HG02610 (cell line): Measurements from ENCODE around the gene CKMT2.
A peak's percentile ranks its signal among the peaks of the same experiment; 100 is the strongest.

ENCODE experiments used
- ATAC-seq: cut with Tn5 transposase; IDR thresholded peaks from one replicate; pipeline ENCODE4 v1.9.1; 2021; ENCODE audit warnings: mild to moderate bottlenecking, moderate library complexity; ENCODE audit not compliant: unreplicated experiment

The CKMT2 gene

DNA sequence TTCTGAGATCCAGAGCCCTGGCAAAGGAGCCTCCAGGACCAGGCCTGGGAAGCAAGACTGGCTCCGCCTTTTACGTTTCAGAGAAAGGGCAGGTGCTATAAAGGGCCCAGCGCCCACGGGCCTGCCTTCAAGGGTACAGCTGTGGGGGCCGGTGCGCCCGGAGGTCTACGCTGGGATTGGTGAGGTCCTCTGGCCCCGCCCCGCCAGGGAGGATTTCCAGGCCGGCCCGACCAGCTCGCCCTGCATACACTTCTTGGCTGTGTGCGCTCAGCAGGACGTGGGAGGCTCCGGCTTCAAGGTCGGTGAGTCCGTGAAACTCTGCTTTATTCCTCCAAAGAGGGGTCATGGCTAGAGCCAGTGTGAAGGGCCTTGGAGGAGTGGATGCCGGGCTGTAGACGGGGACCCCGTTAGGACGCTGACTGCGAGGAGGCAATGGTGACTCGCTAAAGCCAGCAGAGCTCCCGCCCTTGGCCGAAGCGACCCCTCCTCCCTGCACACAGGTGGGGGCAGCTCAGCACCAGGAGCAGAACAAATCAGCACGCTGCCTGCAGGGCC lies at the start of gene CKMT2:
CKMT2 (plus strand) TSS at position 243 of the 555 bp plus-strand sequence. CDS start 17,811 bp downstream, outside the sequence.
- peak; percentile 48 for ATAC-seq

DNA sequence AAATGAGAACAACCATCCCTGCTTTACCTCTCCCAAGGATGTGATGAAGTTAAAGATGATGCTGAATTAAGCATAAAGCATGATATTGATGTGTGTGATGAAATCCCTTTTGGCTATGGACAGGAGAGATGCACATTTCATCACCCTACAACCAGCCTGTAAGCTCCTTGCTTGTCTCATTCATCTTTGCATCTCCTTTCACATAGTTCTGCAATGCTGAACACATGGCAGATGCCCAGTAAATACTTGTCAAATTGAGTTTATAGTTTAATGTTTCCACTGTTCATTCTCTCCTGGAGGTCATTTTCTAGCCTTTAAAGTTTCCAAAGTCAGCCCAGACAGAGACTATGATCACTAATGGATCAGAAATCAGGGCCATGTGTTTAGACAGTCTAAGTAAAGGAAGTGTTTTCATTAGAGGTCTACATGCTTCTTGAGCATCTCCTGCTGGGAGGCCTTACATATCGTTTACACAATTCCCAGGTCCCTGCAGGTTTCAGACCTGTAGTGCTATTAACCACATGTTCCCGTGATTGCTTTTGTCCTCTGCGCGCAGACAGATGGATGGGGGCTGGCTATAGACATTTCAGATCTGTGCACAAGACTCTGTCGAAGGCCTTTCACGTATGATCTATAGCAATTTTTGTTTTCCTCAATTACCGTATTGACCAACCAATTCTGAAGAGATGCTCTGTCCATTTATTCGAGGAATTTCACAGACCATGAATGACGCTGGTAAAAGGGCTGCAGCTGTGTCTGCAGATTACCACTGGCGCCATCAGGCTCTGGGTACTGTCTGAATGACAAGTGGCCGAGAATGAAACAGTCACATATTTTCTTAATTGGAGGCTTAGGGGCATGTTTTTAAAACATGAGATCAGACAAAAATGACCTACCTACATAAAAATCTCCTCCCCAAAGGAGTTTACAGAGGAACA lies 49.0 kb upstream of the CKMT2 start:
- ATAC-seq = no peak

DNA sequence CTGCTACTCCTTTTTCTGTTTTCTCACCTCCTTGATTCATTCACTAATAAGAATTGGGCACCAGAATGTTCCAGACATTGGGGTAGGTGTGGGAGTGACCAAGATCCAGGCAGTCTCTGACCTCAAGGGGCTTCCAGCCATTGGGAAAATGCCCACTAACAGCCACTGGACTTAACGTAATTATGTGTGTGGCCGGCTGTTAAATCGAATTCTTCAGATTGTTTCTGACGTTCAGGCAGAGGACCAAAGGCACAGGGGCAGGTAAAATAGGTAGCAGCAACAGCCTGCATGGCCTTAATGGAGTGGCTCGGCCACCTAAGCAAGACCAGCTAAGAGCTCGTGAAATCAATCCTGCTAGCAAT lies 48.4 kb upstream of the CKMT2 start:
- no peak for ATAC-seq

DNA sequence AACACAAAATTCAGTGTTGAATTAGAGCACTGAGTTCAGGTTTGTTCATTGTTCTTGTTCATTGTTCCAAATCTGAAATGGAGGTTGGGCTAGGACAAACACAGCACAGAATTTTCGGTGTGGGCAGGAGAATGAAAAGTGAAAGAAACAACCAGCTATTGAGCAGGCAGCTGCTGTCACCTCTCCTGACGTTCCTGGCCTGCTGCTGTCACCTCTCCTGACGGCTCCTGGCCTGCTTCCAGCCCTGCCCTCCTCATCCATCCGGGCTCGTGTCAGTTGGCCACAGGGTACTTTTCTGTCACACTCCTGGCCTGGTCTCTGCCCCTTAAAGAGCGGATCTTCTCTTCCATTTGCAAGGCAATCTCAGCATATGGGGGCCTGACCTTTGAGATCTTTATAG lies 45.2 kb upstream of the CKMT2 start:
- no peak for ATAC-seq

DNA sequence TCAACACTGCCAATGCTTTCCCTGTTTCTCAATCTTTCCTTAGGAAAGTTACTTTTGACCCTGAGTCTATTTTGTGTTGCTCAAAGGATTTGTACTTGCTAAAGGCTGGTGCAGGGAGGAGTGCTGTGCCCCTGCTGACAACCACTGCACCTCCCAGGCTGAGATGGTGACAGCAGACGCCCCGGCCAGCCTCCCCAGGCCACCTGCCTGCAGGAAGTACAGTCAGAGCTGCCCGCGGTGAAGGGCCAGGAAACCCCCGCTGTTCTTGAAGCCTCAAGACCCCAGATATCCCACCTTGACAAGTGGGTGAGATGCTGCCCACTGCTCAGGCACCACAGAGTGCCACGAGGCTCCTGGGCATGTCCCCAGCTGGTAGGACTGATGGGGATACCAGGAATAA lies 44.2 kb upstream of the CKMT2 start:
- no peak for ATAC-seq

DNA sequence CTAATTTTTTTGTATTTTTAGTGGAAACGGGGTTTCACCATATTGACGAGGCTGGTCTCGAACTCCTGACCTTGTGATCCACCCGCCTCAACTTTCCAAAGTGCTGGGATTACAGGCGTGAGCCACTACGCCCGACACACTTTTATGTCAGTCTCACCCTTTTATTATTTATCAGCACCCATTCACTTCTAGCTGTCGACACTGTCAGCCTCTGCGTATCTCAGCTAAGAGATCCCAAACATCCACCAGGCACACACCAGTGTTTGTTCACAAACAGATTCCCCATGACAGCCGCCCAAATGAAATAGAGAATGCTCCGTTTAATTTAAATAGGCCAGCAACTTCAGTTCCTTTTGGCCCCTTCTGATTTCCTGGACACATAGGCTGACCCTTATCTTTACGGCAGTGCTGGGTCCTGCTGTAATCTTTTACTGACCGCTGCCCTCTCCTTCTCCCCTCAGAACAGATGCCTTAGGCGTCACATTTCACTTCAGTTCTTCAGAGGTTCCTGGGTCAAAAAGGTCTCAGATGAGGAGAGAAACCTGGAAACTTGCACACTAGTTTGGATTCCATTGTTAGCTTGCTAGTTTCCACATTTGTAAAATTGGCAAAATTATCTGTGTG lies 43.1 kb upstream of the CKMT2 start:
- ATAC-seq = no peak

DNA sequence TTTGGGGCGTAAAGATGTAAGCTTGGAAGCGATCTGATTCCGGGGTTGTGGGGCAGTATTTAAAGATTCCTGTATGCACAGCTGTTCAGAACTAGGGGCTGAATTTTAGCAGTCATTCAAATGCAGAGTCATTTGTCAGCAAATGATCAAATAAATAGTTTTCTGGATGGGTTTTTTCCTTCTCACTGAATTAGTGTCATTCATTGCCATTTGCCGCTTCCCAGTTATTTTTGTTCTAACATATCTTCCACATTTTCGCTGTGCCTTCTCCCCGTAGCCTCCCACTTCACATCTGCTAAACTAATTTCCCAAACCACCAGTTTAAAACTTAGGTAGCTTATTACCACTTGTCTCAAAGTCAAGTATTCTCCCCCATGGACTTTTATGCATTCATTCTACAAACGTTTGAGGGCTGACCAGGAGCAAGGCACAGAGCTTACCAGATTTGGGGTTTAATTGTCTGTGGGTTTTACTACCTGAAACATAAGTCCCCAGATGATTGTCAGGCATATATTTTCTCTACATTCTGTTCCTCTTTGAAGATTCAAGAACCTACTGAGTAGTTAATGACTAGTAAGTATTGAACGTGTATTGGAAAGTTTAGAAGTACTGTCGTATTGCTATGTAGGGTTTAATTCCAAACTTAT lies 41.3 kb upstream of the CKMT2 start:
- ATAC-seq = no peak

DNA sequence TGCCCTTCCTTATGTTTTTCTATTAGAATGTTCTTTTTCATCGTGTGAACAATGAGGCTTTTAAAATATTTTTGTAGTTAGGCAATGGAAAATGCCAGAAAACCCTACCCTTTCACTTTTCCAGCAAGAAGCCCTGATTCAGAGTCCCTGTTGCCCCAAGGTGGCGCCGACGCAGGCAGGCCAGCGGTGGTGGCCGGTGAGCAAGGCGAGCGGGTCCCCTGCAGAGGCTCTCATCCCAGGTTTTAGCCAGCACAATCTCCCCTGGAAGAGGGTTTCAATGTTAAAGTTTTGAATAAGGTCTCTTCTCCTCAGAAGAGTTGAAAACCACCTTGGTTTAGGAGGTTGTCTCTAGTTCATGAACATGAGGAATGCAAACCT lies 40.8 kb upstream of the CKMT2 start:
- ATAC-seq = no peak

DNA sequence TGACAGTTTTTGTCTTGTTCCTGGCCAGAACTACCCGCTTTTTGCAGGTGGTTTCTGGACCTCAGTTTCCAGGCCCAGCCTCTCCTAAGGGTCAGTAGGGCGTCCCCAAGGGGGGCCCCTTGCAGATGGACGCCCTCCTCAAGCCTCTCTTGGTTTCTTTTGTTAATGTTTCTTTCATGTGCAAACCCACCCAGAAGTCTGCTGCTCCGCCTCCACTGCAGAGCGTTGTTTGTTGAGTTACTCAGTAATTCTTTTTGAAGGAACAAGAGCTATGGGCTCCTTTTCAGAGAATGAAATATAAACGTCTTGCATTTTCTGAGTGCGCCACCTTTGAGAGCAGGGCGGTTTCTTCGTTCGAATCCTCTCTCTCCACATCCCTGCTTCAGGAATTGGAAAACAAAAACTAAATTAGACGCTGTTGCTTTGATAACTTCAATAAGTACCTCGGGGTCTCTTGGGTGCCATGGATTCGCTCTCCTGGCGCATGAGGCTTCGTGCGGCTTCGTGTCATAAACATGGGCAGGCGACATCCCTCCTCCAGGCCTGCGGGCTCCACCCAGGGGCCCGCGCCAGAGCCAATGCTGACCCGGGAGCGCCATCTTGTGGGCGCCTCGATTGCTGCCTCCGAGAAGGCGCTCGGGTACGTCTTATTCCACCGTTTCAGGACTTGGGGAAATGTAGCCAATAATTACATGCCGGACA lies 38.3 kb upstream of the CKMT2 start:
- ATAC-seq = peak; percentile 92

DNA sequence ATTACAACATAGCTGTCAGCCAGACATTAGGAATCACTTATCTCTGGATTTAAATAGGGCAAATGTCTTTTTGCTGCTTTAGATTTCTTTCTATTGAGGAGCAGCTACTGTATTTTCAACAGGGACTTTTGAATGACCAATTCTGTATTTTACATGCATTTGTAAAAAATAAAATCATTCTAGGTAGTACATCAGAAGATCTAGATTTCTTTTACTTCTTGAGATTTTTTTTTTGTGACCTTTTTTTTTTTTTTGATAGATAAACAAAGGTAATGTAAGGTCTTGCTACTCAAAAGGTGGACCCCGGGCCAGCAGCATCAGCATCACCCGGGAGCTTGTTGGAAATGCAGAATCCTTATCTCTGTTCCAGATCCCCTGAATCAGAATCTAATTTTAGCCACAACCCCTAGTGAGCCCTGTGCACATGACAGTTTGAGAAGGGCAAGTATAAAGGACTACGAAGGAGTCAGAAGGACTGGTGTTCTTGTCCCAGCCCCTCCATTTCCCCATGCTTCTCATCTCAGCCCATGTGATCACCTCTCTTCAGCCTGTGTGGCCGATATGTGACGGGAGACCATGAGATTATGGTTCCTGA lies 37.7 kb upstream of the CKMT2 start:
- no peak for ATAC-seq

DNA sequence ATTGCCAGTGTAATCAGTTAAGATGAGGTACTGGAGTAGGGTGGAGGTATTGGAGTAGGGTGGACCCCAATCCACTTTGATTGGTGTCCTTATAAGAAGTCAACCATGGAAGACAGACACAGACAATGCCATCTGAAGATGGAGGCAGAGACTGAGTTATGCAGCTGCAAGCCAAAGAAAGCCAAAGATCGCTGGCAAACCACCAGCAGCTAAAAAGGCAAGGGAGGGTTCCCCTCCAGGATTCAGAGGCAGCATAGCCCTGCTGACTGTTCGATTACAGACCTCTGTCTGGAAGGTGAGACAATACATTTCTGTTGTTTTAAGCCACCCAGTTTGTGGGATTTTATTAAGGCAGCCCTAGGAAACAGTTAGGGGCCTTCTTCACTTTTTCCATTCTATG lies 30.5 kb upstream of the CKMT2 start:
- ATAC-seq = no peak

DNA sequence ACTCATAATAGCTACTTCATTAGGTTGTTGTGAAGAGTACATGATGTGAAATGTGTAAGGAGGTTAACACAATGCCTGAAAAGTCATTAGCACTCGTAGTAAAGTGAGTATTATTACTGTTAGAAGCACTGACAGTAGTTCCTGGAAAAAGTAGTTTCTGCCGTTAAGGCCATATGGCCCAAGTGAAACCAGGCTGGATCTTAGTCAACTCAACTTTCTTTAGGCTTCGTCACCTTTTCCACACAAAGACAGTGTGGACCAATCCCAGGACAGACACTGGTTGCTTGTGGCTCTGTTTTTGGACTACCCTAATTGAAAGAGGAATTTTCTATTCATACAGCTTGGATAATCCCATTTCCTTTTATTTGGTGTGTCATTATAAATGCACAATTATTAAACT lies 29.4 kb upstream of the CKMT2 start:
- ATAC-seq = no peak

DNA sequence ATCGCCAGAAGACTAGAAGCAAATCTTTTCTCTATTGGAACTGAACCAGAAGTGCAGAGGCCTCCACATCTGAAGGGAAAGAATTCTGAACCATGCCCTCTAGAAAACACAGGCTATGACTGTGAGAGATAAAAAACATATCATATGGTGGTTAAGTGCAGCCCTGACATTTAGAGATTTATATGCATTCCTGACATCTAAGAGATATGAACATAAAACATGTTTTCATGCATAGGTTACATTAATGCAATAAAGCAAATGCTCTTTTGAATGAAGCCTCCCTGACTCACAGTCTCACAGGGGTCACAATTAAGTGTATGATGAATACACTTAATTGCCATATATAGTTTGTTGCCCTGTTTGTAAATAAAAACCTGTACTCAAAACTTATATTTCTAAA lies 28.9 kb upstream of the CKMT2 start:
- ATAC-seq = no peak

DNA sequence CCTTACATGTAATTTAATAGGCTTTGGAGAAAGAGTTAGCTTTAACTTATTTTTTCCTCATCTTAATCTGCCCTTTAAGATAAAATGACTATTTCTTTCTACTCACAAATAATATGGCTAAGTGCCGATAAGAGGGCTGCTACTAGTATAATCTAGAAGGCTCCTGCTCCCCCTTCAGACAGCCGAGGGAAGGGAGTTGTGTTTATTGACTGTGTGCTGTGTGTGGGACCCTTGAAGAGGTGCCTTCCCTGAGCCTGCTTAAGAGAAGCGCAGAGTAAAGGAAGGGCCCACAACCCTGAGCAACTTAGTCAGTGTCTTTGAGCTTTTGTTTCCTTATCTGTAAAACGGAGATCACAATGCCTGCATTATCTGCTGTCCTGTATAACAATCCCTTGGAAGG lies 28.1 kb upstream of the CKMT2 start:
- ATAC-seq = no peak

DNA sequence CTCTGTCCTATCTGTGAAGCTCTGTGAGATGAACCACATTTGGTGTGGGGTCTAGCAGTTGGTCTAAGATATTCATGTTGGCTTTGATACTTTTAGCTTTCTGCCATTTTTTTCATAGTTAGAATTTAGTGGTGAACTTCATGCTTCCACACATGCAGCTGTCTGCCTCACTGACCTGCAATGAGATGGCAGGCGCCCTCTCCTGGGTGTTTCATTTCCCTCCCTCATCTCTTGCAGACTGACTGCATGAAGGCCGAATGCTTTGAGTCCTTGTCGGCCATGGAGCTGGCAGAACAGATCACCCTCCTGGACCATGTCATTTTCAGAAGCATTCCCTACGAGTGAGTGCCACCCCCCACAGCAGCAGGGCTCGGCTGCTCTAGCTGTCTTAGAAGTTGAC lies 26.1 kb upstream of the CKMT2 start:
- ATAC-seq = no peak

DNA sequence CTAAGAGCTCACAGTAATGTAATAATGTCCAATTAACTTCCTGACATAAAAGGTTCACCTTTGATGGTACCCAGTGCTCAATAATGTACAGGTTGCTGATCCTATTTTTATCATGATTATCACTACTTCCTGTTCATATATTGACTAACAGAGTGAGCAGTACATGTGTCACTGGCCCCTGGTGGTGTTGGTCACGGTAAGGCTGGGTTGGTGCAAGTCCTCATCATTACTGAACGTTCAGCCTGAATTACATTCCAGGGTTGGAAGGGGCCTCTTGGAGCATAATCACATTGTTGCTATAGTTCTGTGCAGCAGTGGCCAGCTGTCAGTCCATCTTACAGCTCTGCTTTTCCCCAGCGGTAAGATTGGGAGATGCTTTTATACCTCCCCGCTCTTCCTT lies 24.2 kb upstream of the CKMT2 start:
- ATAC-seq = no peak

DNA sequence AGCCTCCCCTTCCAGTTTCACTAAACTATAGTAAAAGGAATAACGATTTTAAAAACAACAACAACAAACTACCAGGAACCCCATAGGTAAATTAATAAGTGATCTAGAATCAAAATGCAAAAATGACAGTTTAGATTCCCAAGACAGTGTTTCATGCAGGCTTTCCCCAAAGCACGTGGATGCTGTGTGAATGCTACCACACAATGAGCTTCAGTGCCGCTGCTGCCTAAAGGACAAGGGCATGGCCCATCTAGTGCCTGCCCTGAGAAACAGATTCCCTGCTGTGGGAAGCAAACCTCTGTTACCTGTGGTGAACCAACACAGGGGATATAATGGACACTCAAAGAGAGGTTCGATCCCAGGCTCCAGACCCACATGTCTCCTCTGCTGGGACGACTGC lies 23.7 kb upstream of the CKMT2 start:
- no peak for ATAC-seq

DNA sequence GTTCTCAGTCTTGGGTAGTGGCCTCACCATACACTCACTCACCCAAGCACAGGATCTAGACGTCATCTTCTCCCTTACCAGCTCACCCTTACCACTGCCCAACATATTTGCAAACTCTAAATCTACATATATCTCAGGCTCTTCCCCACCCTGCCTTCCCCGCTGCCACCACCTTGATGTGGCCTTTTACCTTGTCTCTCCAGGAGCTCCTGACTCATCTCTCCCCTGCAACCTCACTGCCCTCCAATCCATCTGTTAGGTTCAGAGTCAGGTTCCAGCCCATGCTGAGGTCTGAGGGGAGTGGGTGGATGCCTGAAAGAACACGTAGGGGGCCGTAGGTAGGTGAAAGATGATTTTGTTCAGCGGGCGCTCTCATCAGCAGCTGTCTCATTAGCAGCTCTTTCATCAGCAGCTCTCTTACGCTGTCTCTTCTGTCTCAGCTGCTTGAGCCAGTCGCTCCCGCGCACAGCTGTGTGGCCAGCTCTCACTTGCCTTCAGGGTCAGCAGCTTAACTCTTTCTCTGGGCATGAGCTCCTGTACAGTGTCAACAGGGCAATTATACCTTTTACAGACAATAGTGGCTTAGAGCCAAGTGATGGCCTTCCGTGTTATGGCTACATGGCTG lies 23.1 kb upstream of the CKMT2 start:
- ATAC-seq = peak; percentile 48

DNA sequence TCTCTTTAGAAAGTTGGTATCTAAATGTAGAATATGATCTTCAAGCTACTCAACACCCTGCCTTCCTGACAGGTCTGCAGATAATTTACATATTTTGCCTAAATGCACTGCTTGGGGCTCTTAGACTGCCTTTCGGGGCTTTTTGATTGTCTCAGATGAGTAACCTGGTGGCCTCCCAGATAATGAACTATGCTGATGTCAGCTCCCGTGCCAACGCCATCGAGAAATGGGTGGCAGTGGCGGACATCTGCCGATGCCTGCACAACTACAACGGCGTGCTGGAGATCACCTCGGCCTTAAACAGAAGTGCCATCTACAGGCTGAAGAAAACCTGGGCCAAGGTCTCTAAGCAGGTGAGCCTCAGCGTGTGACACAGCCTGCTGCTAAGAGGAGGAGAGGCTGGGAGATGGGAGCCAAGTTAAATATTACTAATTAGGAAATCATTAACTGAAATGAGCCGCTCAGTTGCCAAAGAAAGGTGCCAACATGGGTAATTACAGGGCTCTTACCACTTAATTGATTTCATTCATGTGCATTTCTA lies 20.8 kb upstream of the CKMT2 start:
- no peak for ATAC-seq

DNA sequence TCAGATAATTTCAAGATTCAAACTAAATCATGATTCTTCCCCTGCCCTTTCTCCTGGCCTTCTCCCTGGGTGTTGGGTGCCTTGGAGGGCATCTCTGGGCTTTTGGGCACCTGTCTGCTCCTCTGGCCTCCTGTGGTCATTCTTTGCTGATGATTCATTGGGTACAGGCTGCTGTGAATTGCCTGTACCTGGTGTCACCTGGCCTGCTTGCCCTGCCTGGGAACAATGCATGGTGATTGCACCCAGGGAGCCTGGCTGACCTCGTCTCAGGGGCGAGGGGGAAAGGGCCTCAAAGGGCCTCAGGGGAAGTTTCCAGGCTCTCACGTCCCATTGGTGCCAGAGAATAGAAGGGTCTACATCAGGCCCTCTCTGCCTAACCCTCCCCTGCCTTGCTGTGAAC lies 20.1 kb upstream of the CKMT2 start:
- ATAC-seq = no peak
